ENCODE results near the gene TEDC1.
"Not testable (repeated sequence)": the region's sequence is repeated elsewhere in the genome, so short reads cannot be mapped to it uniquely, and the experiment has no call there.

Gene TEDC1

DNA sequence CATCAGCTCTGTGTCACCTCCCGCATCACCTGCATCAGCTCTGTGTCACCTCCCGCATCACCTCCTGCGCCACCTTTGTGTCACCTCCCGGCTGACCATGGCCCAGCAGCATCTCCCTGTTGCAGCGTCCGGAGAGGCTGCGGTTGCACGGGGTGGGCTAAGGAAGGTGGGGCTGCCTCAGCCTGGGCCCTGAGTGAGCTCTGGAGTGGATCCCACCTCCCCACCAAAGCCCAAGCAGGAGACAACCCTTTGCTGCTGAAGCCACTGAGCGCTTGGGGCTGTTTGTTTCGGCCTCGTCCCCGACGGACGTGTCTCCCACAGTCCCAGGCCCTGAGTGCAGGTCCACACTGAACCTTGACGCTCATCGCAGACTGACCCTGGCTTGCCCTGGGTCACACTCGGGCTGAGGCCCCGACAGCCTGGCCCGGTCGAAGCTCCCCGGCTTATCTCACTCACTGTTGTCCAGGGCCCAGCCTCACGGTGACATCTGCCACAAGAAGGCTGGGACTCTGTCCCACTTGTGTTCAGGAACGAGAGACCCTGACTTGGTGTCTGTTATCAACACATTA is 47.5 kb downstream of the TEDC1 start:
- H3K4me3 ChIP-seq (ENCODE audit: low read length): no peak overlapping the region
- TF ChIP-seq ZNF274 (IDR thresholded peaks at IDR 0.05; ENCODE audit: low read depth, low read length): no peak

DNA sequence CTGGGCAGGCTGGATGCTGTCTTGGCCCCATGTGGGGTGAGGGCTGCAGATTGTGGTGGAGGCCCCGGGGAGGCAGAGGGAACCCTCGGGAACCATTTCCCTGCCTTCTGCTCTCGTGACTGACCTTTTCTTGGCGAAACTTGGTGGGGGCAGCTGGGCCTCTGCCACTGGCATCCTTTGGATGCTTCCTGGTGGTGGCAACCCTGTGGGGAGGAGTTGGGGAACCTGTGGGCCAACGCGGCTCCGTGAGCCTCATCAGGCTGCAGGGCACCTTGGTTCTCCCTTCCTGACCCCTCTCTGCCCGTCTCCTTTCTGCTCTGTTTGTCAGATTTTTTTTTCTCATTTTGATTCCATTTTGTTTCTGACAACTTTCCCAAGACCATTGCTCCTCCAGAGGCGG is 49.8 kb downstream of the TEDC1 start:
- TF ChIP-seq ZNF274 (IDR thresholded peaks at IDR 0.05; ENCODE audit: low read depth, low read length): no peak
- no peak overlapping the region for H3K4me3 ChIP-seq (ENCODE audit: low read length)

DNA sequence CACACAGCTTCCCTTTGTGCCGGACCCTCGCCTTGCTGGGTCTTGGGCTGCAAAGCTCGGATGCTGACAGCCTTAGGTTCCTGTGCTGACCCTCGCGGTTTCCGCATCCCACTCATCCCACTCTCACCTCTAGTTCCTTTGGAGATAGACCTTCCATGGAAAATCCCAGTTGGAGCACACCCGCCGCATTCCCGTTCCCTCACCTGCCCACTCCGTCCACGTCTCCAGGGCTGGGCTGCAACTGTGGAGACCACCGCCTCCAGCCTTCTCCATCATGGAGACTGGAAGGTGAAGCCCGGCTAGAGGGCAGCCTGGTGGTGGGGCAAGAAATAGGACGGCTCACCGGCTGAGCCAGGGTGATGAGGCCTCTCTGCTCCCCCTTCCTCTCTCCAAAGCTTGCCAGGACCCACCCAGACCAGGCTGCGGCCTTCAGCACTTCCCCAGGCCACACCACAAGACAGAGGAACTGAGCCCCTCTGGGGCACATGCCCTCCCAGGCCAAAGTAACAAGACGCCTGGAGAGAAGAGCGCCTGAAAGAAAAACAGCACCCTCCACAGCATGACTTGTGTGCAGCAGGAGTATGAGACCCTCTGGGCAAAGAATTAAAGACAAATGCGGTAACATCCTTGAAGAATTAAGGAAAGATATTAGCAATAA is 50.3 kb downstream of the TEDC1 start:
- TF ChIP-seq ZNF274 (IDR thresholded peaks at IDR 0.05; ENCODE audit: low read depth, low read length): no peak
- H3K4me3 ChIP-seq (ENCODE audit: low read length): no peak overlapping the region

DNA sequence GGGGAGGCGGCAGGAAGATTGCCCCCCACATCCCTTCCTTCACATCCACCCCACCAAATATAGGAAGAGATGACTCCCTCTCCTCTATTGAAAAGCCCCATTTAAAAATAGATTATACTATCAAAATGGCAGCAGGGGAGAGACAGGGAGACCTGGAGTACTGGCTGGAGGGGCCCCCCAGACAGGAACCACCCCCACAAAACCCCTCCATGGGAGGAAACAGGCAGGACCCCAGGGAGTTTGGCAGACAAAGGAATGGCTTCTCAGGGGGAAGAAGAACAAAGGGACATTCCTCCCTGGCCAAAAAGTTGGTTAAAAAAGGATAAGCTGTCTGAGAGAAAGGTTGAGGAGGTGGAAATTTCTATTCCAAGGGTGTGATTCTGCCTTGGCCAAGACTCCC is 54.6 kb downstream of the TEDC1 start:
- H3K4me3 ChIP-seq (ENCODE audit: low read length): not testable (repeated sequence)

DNA sequence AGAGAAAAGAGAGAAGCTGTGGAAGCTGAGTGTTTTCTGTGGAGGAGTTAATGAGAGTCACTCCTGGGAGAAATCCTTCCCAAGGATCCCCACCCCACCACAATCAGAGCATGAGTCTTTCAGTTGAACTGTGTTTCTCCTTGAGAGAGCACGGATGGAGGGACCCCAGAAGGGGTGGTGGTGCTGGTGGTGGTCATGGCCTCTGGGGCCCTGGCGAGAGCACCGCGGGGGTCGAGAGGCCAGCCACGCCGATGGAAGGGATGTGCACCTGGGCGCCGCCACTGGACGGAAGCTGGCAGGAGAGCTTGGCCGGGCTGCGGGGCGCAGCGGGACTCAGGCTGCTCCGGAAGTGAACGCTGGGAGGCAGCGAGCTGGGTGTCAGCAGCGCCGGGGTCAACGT is 55.4 kb downstream of the TEDC1 start:
- H3K4me3 ChIP-seq (ENCODE audit: low read length): not testable (repeated sequence)

DNA sequence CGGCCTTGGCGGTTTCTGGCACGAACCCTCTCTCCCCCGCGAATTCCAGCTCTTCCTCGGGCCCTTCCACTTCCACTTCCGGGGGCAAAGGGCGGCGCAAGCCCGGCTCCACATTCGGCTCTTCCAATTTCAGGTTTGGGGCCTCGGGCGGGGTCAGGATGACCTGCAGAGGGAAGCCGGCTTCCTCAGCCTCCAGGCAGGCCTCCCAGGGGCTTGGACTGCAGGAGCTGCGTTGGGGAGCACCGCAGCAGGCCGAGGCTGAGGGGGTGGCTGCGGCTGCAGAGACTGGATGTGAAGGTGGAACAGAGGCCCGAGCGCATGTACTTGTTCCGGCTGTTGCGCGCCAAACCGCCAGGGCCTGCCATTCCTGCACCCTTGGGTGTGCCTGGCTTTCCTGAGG is 56.0 kb downstream of the TEDC1 start:
- H3K4me3 ChIP-seq (ENCODE audit: low read length): not testable (repeated sequence)

DNA sequence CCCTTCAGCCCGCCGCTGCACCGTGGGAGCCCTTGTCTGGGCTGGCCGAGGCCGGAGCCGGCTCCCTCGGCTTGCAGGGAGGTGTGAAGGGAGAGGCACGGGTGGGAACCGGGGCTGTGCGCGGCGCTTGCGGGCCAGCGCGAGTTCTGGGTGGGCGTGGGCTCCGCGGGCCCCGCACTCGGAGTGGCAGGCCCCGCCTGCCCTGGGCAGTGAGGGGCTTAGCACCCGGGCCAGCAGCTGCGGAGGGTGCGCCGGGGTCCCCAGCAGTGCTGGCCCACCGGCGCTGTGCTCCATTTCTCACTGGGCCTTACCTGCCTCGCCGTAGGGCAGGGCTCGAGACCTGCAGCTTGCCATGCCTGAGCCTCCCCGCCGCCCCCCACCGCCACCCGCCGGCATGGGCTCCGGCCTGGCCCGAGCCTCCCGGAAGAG is 56.7 kb downstream of the TEDC1 start:
- TF ChIP-seq ZNF274 (IDR thresholded peaks at IDR 0.05; ENCODE audit: low read depth, low read length): no peak
- no peak overlapping the region for H3K4me3 ChIP-seq (ENCODE audit: low read length)
